ENCODE data around the gene ATPAF1. TPM values are rescaled to one million over a fixed set of nuclear protein-coding genes. Genes with fewer than 3 reads are reported as not detected.

Gene ATPAF1
- total and polyA plus RNA-seq, 9 of the 15 experiments (the other 6 are each of a cell fraction or from before 2014, with no cell fraction given), result 6.3 to 56.2 (median 27.4) TPM

DNA sequence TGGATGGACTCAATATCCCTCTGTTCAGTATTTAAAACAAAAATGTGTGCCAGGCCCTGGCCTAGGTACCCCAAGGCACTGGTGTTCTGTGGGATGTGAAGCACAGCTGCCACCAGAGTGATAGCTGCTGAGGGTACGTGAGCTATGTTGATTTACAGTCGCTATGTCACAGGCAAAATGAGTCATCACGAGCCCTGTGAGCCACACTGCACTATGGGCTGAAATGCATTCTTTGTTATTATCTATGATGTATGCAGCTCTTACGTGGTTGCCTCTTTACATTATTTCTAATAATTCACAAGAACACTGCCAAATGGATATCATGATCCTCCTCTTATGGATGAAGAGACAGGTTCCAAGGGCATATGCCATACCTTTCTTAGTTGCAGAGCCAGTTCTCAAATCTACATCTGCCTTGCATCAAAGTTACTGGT is 5.6 kb upstream of the ATPAF1 start (continued):
- 0 out of 2 replicates have a peak, but pooled peaks have one; percentile 50 for TF ChIP-seq MTA3 (IDR thresholded peaks at IDR 0.05; ENCODE audit: borderline replicate concordance)
- TF ChIP-seq, protein P1, sequence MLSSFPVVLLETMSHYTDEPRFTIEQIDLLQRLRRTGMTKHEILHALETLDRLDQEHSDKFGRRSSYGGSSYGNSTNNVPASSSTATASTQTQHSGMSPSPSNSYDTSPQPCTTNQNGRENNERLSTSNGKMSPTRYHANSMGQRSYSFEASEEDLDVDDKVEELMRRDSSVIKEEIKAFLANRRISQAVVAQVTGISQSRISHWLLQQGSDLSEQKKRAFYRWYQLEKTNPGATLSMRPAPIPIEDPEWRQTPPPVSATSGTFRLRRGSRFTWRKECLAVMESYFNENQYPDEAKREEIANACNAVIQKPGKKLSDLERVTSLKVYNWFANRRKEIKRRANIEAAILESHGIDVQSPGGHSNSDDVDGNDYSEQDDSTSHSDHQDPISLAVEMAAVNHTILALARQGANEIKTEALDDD (IDR thresholded peaks at IDR 0.05), result no peak
- TF ChIP-seq MYNN (IDR thresholded peaks at IDR 0.05), result 0 out of 2 replicates have a peak, but pooled peaks have one; percentile 24
- TF ChIP-seq MYNN (CRISPR knock-in tag; IDR thresholded peaks at IDR 0.05), result no peak
- peak; percentile 97 for TF ChIP-seq JUND (IDR thresholded peaks at IDR 0.05; ENCODE audit: borderline replicate concordance, low read depth, low read length)
- TF ChIP-seq JUND (tag; IDR thresholded peaks at IDR 0.05; ENCODE audit: borderline replicate concordance, low read depth, low read length), result peak; percentile 99
- no peak for TF ChIP-seq SMARCA5 (IDR thresholded peaks at IDR 0.05)
- TF ChIP-seq MEF2A (IDR thresholded peaks at IDR 0.05; ENCODE audit: control insufficient read depth, low read depth, low read length), result no peak
- no peak for TF ChIP-seq ELF1 (tag; IDR thresholded peaks at IDR 0.05)
- TF ChIP-seq ZNF217 (CRISPR knock-in tag; IDR thresholded peaks at IDR 0.05), result no peak
- TF ChIP-seq CUX1 (CRISPR knock-in tag; IDR thresholded peaks at IDR 0.05), result peak; percentile 84; the same call in 1 of the 2 replicates
- peak; percentile 44; the same call in 1 of the 2 replicates for TF ChIP-seq BHLHE40 (IDR thresholded peaks at IDR 0.05; ENCODE audit: low read length)
- no peak for TF ChIP-seq FOXJ2 (tag; IDR thresholded peaks at IDR 0.05)
- no peak for TF ChIP-seq CEBPB (tag; IDR thresholded peaks at IDR 0.05)
- TF ChIP-seq RAD51 (IDR thresholded peaks at IDR 0.05; ENCODE audit: borderline replicate concordance, low read depth), result no peak
- TF ChIP-seq ZNF583 (CRISPR knock-in tag; IDR thresholded peaks at IDR 0.05), result 0 out of 2 replicates have a peak, but pooled peaks have one; percentile 32
- peak; percentile 15; the same call in 1 of the 2 replicates for TF ChIP-seq TEAD4 (IDR thresholded peaks at IDR 0.05; ENCODE audit: low read length)
- no peak for TF ChIP-seq TEAD4 (CRISPR knock-in tag; IDR thresholded peaks at IDR 0.05; ENCODE audit: borderline replicate concordance)
- TF ChIP-seq DNMT1 (IDR thresholded peaks at IDR 0.05), result no peak
- TF ChIP-seq POLR2AphosphoS2 (IDR thresholded peaks at IDR 0.05; ENCODE audit: low read length), result 0 out of 2 replicates have a peak, but pooled peaks have one; percentile 48
- TF ChIP-seq MTA2 (IDR thresholded peaks at IDR 0.05; ENCODE audit: low read depth), result no peak
- TF ChIP-seq, protein P2, sequence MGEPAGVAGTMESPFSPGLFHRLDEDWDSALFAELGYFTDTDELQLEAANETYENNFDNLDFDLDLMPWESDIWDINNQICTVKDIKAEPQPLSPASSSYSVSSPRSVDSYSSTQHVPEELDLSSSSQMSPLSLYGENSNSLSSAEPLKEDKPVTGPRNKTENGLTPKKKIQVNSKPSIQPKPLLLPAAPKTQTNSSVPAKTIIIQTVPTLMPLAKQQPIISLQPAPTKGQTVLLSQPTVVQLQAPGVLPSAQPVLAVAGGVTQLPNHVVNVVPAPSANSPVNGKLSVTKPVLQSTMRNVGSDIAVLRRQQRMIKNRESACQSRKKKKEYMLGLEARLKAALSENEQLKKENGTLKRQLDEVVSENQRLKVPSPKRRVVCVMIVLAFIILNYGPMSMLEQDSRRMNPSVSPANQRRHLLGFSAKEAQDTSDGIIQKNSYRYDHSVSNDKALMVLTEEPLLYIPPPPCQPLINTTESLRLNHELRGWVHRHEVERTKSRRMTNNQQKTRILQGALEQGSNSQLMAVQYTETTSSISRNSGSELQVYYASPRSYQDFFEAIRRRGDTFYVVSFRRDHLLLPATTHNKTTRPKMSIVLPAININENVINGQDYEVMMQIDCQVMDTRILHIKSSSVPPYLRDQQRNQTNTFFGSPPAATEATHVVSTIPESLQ (CRISPR knock-in tag; IDR thresholded peaks at IDR 0.05), result no peak
- TF ChIP-seq TAL1 (IDR thresholded peaks at IDR 0.05), result peak; percentile 30; the same call in 1 of the 2 replicates
- no peak for TF ChIP-seq SIX5 (IDR thresholded peaks at IDR 0.05; ENCODE audit: borderline replicate concordance in 1 of 2, insufficient read depth in 1 of 2, low read depth in 1 of 2, low read length in 2 of 2)

All from K562 (cell line).